Measurements from ENCODE around the gene DNAJC17. TPM values are rescaled to one million over a fixed set of nuclear protein-coding genes. Genes with fewer than 3 reads are reported as not detected.

DNAJC17 gene
- total RNA-seq, 1 donor, result 14.8 TPM

- Histone ChIP-seq H3K9me3 (ENCODE audit: low read depth, low read length) (no peaks in the 10 kb centered on the region), H3K36me3 (ENCODE audit: insufficient read depth, low read length) (peaks cover 73% of the 10 kb centered on the region), H3K4me3 (ENCODE audit: insufficient read depth, low read length) (no peak overlapping the region), H3K27ac (ENCODE audit: low read depth, low read length) (no peak overlapping the region), H3K4me1 (ENCODE audit: insufficient read depth, low read length) (no peaks in the 10 kb centered on the region), H3K79me2 (ENCODE audit: insufficient read depth, low read length) (no peaks in the 10 kb centered on the region), H3K4me2 (ENCODE audit: insufficient read depth, low read length) (no peak overlapping the region), H4K20me1 (ENCODE audit: insufficient read depth, low read length) (no peaks in the 10 kb centered on the region), H2AFZ (ENCODE audit: low read length) (no peak overlapping the region), H3K27me3 (ENCODE audit: insufficient read depth, low read length) (no peaks in the 10 kb centered on the region)
- no peak for TF ChIP-seq CTCF (IDR thresholded peaks at IDR 0.05; ENCODE audit: extremely low read depth, low read depth, low read length)
- no peak for DNase-seq (ENCODE audit: insufficient read length, low spot score, missing footprints)
Measured at GRCh38 chr15:40737048-40737447, 70.2 kb downstream of the DNAJC17 start.

- Histone ChIP-seq H4K20me1 (ENCODE audit: insufficient read depth, low read length) (no peaks in the 10 kb centered on the region), H3K4me3 (ENCODE audit: insufficient read depth, low read length) (no peak overlapping the region), H3K27ac (ENCODE audit: low read depth, low read length) (peak overlapping the region; percentile 12), H3K79me2 (ENCODE audit: insufficient read depth, low read length) (no peaks in the 10 kb centered on the region), H3K9me3 (ENCODE audit: low read depth, low read length) (no peaks in the 10 kb centered on the region), H2AFZ (ENCODE audit: low read length) (no peak overlapping the region), H3K4me2 (ENCODE audit: insufficient read depth, low read length) (no peak overlapping the region), H3K4me1 (ENCODE audit: insufficient read depth, low read length) (no peaks in the 10 kb centered on the region), H3K36me3 (ENCODE audit: insufficient read depth, low read length) (peaks cover 75% of the 10 kb centered on the region), H3K27me3 (ENCODE audit: insufficient read depth, low read length) (no peaks in the 10 kb centered on the region)
- no peak for DNase-seq (ENCODE audit: insufficient read length, low spot score, missing footprints)
- TF ChIP-seq CTCF (IDR thresholded peaks at IDR 0.05; ENCODE audit: extremely low read depth, low read depth, low read length), result no peak
Measured at GRCh38 chr15:40736575-40736974, 70.7 kb downstream of the DNAJC17 start.

- no peak overlapping the region for H3K4me2 ChIP-seq (ENCODE audit: insufficient read depth, low read length)
- H3K4me1 ChIP-seq (ENCODE audit: insufficient read depth, low read length), result no peaks in the 10 kb centered on the region
- no peaks in the 10 kb centered on the region for H4K20me1 ChIP-seq (ENCODE audit: insufficient read depth, low read length)
- TF ChIP-seq CTCF (IDR thresholded peaks at IDR 0.05; ENCODE audit: extremely low read depth, low read depth, low read length), result no peak
- H3K79me2 ChIP-seq (ENCODE audit: insufficient read depth, low read length), result no peaks in the 10 kb centered on the region
- DNase-seq (ENCODE audit: insufficient read length, low spot score, missing footprints), result no peak
- no peak overlapping the region for H3K4me3 ChIP-seq (ENCODE audit: insufficient read depth, low read length)
- H2AFZ ChIP-seq (ENCODE audit: low read length), result no peak overlapping the region
- H3K36me3 ChIP-seq (ENCODE audit: insufficient read depth, low read length), result peaks cover 41% of the 10 kb centered on the region
- no peak overlapping the region for H3K27ac ChIP-seq (ENCODE audit: low read depth, low read length)
- H3K27me3 ChIP-seq (ENCODE audit: insufficient read depth, low read length), result no peaks in the 10 kb centered on the region
- H3K9me3 ChIP-seq (ENCODE audit: low read depth, low read length), result no peaks in the 10 kb centered on the region
Measured at GRCh38 chr15:40731034-40731433, 76.2 kb downstream of the DNAJC17 start.

GRCh38 chr15:40723919-40724318 is 83.4 kb downstream of the DNAJC17 start:
- Histone ChIP-seq H3K4me1 (ENCODE audit: insufficient read depth, low read length) (no peaks in the 10 kb centered on the region), H3K27me3 (ENCODE audit: insufficient read depth, low read length) (no peaks in the 10 kb centered on the region), H3K79me2 (ENCODE audit: insufficient read depth, low read length) (no peaks in the 10 kb centered on the region), H3K36me3 (ENCODE audit: insufficient read depth, low read length) (peaks cover 8% of the 10 kb centered on the region), H3K4me2 (ENCODE audit: insufficient read depth, low read length) (no peak overlapping the region), H3K9me3 (ENCODE audit: low read depth, low read length) (no peaks in the 10 kb centered on the region), H3K27ac (ENCODE audit: low read depth, low read length) (no peak overlapping the region), H4K20me1 (ENCODE audit: insufficient read depth, low read length) (no peaks in the 10 kb centered on the region), H3K4me3 (ENCODE audit: insufficient read depth, low read length) (no peak overlapping the region), H2AFZ (ENCODE audit: low read length) (no peak overlapping the region)
- no peak for TF ChIP-seq CTCF (IDR thresholded peaks at IDR 0.05; ENCODE audit: extremely low read depth, low read depth, low read length)
- DNase-seq (ENCODE audit: insufficient read length, low spot score, missing footprints), result no peak

All from osteoblast (primary cell).